Upper lobe of left lung (tissue), 4 donors: Measurements from ENCODE around the gene MFSD2A.

ENCODE experiments used
- EP300 ChIP-seq, 4 donors: sonication (generic); formaldehyde crosslinking; IDR thresholded peaks; one replicate each; pipeline ENCODE4 v1.5.1; 2017; ENCODE audit warnings: antibody characterized with exemption in 4 of 4, control low read depth in 2 of 4
- POLR2A ChIP-seq, 4 donors: fragments of 450-650 bp; IDR thresholded peaks; one replicate each; pipeline ENCODE4 v1.5.1; 2016 to 2017; ENCODE audit warnings: antibody characterized with exemption in 4 of 4, mild to moderate bottlenecking in 2 of 4
- POLR2AphosphoS5 ChIP-seq, 2 donors: sonication (generic); formaldehyde crosslinking; IDR thresholded peaks; one replicate each; pipeline ENCODE4 v1.5.1; 2017; ENCODE audit warnings: antibody characterized with exemption in 2 of 2
- TF ChIP-seq, protein P1 (sequence below), 6 experiments: fragments of 450-650 bp in 4 of 6; fragments of 200-600 bp in 2 of 6; sonication (generic) in 2 of 6; IDR thresholded peaks; one replicate each; pipeline ENCODE4 v1.5.1; 2016 to 2019; ENCODE audit warnings: antibody characterized with exemption in 6 of 6

- TF ChIP-seq, protein P1, sequence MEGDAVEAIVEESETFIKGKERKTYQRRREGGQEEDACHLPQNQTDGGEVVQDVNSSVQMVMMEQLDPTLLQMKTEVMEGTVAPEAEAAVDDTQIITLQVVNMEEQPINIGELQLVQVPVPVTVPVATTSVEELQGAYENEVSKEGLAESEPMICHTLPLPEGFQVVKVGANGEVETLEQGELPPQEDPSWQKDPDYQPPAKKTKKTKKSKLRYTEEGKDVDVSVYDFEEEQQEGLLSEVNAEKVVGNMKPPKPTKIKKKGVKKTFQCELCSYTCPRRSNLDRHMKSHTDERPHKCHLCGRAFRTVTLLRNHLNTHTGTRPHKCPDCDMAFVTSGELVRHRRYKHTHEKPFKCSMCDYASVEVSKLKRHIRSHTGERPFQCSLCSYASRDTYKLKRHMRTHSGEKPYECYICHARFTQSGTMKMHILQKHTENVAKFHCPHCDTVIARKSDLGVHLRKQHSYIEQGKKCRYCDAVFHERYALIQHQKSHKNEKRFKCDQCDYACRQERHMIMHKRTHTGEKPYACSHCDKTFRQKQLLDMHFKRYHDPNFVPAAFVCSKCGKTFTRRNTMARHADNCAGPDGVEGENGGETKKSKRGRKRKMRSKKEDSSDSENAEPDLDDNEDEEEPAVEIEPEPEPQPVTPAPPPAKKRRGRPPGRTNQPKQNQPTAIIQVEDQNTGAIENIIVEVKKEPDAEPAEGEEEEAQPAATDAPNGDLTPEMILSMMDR (IDR thresholded peaks at IDR 0.05), result no peak
- TF ChIP-seq POLR2A (IDR thresholded peaks at IDR 0.05) (no peak), POLR2AphosphoS5 (IDR thresholded peaks at IDR 0.05) (no peak), EP300 (IDR thresholded peaks at IDR 0.05) (no peak)
Measured at GRCh38 chr1:39940253-39940652, 14.7 kb upstream of the MFSD2A start.
